ENCODE results near the gene SKP1.
"Not testable (repeated sequence)": the region's sequence is repeated elsewhere in the genome, so short reads cannot be mapped to it uniquely, and the experiment has no call there.

SKP1 gene

GRCh38 chr5:134176511-134177368 is at the start of gene SKP1:
Gene SKP1 (minus strand): TSS chr5:134176950. CDS start chr5:134174022, 2,928 bp downstream.
- DNase-seq: peak; percentile 73 to 82

GRCh38 chr5:134225780-134226440 is 49.2 kb upstream of the SKP1 start, which contains the start of gene PPP2CA:
Gene PPP2CA (minus strand): TSS chr5:134226073. CDS start chr5:134225861, 212 bp downstream.
- DNase-seq: peak; percentile 95 to 97

GRCh38 chr5:134224888-134225779 is 48.4 kb upstream of the SKP1 start:
- peak; percentile 32 to 64 for DNase-seq

GRCh38 chr5:134223406-134224248 is 46.9 kb upstream of the SKP1 start:
- DNase-seq: no peak

- DNase-seq: not testable (repeated sequence)
Measured at GRCh38 chr5:134221690-134222089, 44.9 kb upstream of the SKP1 start.

GRCh38 chr5:134215757-134216156 is 39.0 kb upstream of the SKP1 start:
- no peak for DNase-seq

GRCh38 chr5:134211263-134212031 is 34.7 kb upstream of the SKP1 start:
- DNase-seq: not testable (repeated sequence)

GRCh38 chr5:134209477-134210245 is 32.9 kb upstream of the SKP1 start:
- no peak for DNase-seq

- DNase-seq: no peak
Measured at GRCh38 chr5:134207696-134208095, 30.9 kb upstream of the SKP1 start.

- no peak for DNase-seq
Measured at GRCh38 chr5:134206627-134207160, 29.9 kb upstream of the SKP1 start.

GRCh38 chr5:134204575-134204974 is 27.8 kb upstream of the SKP1 start:
- DNase-seq: no peak

GRCh38 chr5:134203630-134204029 is 26.9 kb upstream of the SKP1 start:
- no peak for DNase-seq

GRCh38 chr5:134195666-134196065 is 18.9 kb upstream of the SKP1 start:
- no peak for DNase-seq

- DNase-seq: no peak
Measured at GRCh38 chr5:134189031-134189430, 12.3 kb upstream of the SKP1 start.

- no peak for DNase-seq
Measured at GRCh38 chr5:134188092-134188491, 11.3 kb upstream of the SKP1 start.

- DNase-seq: peak in 1 of 2 experiments; percentile 69
Measured at GRCh38 chr5:134184155-134185135, 7.7 kb upstream of the SKP1 start.

GRCh38 chr5:134183481-134183880 is 6.7 kb upstream of the SKP1 start:
- no peak for DNase-seq

- DNase-seq: no peak
Measured at GRCh38 chr5:134178096-134178419, 1.3 kb upstream of the SKP1 start.
